GM11168 (cell line): ENCODE measurements around the gene PSMG4.

Experiments
- in situ Hi-C: fragments of 300-500 bp; cut with MboI; formaldehyde crosslinking; loops from one replicate; pipeline ENCODE4 v1.12.0; 2022; ENCODE audit warnings: low sequenced_read_pairs; ENCODE audit not compliant: unreplicated experiment

The PSMG4 gene, protein sequence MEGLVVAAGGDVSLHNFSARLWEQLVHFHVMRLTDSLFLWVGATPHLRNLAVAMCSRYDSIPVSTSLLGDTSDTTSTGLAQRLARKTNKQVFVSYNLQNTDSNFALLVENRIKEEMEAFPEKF

DNA sequence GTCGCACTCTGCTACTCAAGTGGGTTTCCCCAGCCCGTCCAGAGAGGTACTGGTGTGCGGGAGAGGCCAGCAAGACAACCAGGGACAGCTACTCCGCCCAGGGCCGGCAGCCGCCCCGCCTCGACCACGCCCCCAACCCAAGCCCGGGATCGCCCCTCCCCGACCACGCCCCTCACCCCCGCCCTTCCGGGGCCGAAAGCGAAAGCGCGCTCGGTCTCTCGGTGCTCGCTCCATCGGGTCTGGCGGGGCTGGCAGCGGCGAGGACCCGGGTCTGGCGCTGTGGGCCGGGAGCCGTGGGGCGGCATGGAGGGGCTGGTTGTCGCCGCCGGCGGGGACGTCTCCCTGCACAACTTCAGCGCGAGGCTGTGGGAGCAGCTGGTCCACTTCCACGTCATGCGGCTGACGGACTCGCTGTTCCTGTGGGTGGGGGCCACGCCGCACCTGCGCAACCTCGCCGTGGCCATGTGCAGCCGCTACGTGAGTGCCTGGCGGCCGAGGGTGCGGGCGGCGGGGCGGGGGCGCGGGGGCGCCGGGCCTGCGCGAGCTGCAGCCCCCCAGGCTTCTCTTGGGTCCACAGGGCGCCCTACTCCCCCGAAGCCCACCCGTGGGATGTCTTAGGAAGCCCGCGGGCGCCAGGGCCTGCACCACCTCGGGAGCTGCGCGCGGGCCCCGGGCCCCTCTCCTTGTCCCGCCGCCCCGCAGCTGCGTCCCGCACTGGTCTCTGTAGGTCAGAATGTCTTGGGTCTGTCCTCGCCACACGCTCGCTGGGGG is at the start of gene PSMG4:
Gene PSMG4, plus strand, starts transcription at position 228 of the 771 bp plus-strand sequence. Its CDS starts 76 bp downstream, at position 304.
- in situ Hi-C loops = no loop called here

DNA sequence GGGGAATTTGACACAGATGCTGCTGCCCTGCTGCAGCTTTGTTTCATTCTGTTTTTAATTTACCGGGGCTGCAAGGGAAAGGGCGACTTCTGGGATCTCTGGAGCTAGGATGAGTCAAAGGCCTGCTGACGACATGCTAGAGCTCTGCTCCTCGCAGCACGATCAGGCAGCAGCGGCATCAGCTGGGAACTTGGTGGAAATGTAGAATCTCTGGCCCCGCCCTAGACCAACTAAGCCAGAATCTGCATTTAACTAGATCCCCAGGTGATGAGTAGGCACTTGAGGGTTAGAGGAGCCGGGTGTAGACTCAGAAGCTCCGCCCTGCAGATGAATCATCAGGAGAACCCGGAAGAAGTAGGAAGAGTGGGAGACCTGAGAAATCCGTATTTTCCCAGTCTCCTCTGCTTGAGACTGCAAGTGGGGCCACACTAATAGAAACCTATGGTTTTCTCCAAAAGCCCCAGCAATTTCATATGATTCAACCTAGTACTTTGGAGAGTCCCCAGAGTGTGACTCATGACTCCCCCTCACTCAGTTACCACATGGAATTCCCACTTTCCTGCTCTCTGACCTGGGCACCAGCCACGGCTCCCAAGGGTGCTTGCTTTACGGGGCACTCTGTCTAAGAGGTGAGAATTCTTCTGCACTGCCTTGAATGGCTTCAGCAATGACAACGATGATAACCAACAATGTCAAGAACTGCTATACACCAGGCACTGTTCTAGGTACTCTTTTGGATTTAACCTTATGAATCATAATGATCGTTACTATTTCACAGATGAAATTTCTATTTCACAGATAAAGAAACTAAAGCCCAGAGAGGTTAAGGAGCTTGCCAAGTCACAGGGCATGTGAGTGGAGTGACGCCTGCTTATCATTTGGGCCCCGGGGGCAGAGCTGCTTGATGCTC is 49.4 kb upstream of the PSMG4 start:
- in situ Hi-C loops = no loop called here

DNA sequence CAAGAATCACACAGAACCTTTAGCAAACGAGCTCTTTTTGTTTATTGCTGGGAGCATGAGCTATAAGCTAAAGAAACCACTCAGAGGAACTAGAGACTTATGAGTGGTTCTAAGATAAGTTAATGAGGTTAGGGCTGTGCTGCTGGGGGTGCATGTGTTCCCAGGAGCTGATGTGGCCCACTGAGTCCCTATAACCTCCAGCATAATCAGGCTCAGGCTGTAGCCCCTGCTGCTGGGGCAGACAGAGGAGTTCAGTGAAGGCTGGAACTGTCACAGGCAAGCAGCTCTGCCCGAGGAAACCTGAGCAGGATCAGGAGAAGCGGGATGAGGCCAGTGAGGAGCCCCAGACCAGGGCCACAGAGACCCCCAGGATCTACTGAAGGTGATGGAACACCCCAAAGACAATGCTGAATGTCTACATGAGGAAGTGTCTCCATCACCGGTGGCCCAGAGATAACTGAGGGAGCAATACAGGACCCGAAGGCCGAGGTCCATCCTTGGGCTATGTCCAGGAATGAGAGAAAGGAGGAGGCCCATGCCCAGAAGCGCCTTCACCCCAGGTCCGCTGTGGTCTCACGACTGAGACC is 48.6 kb upstream of the PSMG4 start:
- in situ Hi-C loops = no loop called here

DNA sequence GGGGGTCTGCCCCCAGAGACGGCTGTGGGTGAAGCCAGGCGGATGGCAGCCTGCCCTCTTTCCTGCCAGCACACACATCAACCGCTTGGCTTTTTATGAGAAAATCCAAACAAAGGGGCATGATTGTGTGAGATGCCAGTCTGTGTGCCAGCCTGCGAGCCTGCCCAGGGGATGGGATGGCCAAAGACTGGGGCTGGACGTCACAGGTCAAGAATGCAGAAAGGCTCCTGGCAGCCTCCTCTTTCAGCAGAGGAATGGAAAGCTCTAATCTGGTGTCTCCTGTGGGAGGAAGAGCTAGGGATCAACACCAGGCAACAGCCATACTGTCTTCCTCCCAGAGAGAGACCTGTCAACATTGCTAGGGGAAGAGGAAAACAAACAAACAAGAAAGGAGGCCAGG is 47.1 kb upstream of the PSMG4 start:
- in situ Hi-C loops = no loop called here

DNA sequence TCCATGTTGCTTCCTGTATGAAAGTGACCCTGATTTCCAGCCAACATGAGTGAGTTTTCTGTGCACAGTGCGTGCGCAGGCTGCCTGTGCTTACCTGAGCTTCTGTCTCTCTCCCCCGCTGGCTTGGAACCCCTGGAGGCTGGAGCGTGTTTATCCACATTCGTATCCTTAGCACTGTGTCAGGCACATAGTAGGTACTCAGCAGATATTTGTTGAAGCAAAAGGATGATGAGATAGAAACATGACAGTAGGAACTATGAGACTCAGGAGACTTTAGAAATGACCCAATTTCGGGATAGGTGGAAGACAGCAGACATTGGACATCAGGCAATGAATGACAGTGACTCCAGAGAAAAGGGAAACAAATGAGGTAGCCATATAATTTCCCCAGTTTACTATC is 46.5 kb upstream of the PSMG4 start:
- in situ Hi-C loops = no loop called here

DNA sequence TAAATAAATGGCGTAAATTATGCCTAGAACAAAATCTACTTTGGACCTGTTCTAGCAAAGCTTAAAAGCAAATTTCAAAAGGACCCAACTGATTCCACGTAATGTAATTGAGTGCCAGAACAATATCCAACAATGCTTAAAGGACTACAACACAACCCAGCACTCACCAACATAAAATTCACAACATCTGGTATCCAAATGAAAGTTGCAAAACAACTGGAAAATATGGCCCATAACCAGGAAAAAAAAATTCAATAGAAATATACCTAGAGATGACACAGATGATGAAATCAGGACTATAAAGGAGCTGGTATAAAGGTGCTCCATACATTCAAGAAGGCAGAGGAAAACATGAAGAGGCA is 45.4 kb upstream of the PSMG4 start:
- in situ Hi-C loops = no loop called here

DNA sequence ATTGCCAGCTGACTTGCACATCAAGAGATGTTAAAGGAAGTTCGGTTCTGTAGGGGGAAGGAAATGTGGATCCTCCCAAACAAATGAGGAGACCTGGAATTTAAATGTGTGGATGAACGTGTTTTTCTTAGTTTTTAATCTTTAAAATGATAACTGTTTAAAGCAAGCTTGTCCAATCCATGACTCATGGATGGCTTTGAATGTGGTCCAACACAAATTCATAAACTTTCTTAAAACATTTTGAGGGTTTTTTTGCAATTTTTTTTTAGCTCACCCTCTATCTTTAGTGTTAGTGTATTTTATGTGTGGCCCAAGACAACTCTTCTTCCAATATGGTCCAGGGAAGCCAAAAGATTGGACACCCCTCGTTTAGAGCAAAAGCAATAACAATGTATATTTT is 43.8 kb upstream of the PSMG4 start:
- in situ Hi-C loops = no loop called here

DNA sequence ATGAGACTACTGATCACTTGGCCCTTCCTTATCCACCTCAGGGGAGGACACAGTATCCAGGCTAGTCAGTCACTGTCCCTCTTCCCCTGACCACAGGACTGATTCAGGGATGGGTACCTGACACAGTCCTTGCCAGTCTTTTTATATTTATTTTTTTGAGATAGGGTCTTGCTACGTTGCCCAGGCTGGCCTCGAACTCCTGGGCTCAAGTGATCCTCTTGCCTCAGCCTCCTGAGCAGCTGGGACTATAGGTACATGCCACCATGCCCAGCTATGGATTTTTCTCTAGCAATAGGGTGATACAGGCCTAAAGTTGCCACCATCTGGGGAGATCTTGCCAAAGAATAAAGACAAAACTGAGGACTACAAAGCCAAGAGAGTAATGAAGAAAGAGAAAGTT is 41.5 kb upstream of the PSMG4 start:
- in situ Hi-C loops = no loop called here

DNA sequence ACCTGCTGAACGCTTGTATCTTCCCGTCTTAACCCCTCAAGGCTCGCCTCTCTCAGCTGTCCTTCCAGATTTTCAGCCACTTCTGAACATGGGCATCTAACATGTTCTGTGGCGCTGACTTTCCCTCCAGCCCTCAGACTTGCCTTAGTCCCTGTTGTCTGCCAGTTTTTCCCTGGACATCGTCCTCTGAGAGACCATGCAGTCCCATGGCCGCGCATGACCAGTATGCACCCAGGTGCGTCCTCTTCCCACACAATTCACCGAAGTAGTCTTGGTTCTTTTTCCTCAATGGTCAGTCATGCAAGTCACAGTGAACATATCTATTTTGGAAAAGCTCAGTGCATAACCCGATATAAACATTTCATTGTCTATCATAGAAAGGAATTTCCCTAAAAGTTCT is 40.5 kb upstream of the PSMG4 start:
- in situ Hi-C loops = no loop called here

DNA sequence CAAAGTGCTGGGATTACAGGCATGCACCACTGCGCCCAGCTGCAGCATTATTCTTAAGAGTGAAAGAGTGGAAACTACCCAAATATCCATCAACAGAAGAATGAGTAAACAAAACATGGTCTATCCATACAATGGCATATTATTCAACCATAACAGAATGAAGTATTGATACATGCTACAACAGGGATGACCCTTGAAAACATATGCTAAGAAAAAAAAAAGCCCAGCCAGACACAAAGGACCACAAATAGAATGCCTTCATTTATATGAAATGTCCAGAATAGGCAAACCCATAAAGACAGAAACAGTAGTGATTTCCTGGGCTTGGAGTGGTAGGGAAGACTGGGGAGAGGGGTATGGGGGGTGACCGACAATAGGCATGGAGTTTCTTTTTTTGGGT is 38.4 kb upstream of the PSMG4 start:
- in situ Hi-C loops = no loop called here

DNA sequence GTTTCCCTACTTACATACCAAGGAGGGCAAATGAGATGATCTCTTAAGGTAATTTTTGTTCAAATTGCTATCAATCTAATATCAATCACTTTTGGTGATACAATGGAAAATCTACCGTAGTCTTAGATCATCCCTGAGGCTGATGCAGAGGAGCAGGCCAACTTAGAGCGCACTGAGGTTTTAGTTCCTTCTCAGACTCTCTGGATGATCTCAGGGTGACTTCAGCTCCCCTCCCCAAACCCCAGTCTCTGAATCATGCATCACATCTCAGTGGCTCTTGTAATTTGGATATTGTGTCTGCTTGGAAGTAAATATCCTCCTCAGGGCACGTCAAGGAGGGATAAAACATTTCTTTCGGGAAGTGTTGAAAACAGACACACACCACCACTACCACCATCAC is 37.2 kb upstream of the PSMG4 start:
- in situ Hi-C loops = no loop called here

DNA sequence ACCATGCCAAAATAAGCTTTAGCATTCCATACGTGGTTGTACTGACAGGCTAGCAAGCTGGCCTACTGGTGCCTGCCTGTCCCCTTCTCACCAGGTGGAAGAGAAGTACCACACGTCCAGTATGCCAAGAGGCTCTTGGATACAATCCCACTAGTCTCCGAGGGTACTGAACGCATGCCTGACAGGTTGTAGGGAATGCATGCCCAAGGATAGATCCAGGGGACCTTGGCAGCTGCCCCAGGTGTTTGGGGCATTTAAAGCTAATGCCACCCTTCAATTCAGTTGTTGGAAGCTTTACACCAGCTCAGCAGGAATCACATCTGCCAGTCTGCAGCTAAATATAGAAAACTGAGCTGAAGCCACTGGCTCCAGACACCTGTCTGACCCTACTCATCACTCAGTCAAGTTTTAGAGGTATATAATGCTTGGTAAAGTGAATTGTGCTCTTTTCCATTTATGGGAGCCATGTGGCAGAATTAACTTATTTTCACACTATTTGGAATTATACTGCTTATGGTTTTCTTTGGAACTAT is 36.2 kb upstream of the PSMG4 start:
- in situ Hi-C loops = no loop called here

DNA sequence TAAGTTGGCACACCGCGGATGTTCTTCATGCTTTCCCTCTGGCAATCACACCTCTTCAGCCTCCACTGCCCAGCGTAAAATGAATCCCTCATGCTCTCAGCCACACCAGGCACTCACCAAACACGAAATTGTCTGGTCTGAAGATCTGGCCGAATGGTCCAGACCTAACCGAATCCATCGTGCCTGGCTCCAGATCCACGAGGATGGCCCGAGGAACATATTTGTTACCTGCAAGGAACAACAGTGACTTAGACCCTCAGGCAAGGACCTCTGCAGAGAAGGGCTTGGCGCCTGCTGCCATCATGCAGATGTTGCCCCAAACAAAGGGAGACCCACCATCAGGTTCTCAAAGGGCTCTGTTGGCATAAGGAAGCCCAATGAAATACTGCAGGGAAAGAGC is 32.7 kb upstream of the PSMG4 start:
- in situ Hi-C loops = no loop called here

DNA sequence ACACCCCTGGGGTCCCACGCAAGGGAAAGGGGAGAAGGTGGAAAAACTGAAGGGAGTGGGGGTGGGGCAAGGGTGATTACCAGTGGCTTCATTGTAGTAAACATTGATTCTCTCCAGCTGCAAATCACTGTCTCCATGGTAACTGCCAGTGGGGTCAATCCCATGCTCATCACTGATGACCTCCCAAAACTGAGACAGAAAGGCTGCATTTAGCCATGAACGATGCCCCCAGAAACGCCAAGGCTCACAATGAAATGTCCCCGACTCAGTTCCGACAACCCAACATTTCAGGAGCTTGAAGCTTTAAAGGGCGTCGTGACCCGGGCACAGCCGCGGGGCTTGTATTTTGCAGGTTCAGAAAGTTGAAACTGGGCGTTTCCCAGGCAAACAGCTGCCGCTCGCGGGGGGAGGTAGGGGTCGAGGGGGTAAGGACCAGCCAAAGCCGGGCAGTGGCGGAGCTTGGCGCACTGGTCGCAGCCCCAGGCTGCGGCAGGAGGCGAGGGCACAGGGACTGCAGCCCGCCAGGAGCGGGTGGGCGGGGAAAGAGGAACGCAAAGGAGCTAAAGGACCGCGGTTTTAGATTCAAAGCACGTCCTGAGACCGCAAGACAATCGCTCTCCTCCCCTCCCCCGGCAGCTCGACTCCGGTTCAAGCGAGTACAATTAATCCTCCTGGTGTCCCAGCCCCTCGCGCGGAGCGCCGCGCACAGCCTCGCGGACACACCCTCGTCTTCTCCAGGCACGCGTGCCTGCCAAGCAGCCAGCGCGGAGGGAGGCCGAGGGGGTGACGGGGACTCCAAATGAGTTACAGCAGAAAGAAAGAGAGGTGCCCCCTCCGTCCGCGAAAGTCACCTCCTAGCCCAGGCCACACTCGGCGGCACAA is 32.0 kb upstream of the PSMG4 start:
- in situ Hi-C loops = no loop called here

DNA sequence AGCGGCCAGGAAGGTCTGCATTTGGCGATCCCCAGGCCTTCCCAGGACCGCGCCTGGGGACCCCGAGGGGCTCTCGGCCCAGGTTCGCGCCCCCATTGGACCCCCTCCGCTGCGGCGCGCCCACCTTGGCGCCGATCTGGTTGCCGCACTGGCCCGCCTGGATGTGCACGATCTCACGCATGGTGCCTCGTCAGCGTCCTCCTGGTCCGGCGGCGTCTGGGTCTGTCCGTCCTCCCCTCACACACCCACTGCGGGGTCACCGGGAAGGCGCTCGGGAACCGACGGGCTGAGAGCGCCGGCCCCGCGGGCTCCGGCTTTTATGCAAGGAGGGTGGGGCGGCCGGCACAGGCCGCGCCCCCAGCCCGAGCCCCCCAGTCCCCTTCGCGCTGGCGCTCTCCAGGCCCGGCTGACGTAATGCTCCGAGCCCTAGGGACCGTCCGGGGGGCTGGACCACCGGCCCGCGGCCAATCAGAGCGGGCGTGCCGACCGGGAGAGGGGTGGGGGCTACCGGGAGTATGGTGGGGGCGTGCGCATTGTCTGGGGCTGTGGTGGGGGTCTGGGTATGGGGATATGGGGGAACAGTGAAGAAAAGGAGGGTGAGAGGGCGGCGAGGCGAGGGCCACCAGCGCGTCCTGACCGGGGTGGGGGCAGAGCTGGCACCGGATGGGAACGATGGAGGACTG is 31.2 kb upstream of the PSMG4 start, which contains the start of gene TUBB2B:
Gene TUBB2B, minus strand, starts transcription at position 291 of the 683 bp plus-strand sequence. Its CDS starts 110 bp downstream, at position 181.
- in situ Hi-C loops = no loop called here

DNA sequence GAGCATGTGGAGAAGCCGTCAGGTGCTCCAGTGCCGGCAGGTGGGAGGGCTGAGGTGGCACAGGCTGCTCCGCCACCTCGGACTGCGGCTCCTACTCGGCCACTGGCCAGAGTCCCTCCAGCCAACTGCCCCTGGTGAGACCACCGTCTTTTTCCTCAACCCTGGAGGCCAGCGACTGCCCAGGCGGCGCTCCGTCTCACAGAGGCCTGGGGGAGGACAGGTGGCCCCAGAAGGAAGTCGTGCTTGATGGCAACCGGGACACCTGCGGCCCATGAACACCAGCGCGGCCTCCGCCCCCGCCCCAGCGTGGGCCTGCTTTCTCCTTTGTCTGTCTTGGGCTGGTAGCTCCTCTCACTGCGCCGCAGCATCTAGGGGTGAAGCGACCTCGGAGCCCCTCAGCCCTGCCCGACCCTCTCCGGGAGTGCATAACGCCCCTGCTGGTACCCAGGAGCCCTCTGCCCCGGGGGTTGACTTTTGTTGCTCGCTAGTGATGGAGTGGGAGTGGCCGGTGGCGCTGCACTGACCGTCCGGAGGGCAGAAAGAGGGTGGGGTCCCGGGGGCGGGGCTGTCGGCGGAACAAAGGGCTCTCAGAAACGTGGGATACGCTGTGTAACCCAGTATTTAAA is 30.6 kb upstream of the PSMG4 start:
- in situ Hi-C loops = no loop called here

DNA sequence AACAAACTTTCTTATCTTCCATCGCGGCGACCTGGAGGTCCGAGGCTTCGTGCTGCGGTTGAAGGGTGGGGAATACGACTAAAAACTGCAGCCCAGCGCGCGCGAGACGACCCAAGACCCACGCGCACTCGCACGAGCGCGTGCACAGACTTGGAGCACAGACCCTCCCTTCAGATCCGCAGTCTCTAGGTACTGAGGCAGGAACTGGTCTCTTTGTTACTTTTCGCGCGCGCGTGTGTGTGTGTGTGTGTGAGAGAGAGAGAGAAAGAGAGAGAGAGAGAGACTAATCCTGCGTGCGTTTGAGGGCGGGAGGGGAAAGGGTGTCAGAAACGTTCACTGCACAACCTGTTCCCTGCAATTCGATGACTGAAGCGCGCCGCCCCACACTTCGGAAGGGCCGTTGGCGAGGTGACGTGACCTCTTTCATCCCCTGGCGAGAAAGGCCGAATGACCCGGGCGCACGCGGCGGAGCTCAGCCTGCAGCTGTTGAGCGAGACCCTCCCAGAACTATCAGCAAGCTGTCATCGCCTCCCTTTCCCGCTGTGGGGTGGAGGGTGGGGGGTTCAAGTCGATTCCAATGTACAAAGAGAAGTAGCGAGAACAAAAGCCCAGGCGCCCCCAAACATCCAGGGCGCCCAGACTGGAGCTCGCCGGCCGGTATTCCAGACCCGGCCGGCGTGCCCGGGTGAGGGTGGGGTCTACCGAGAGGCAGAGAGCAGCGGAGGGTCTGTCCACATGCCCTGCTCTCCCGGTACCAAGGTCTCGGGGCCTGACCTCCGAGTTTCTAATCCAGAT is 29.8 kb upstream of the PSMG4 start:
- in situ Hi-C loops = no loop called here
